ENCODE data around the gene ZNF454.

The ZNF454 gene

GRCh38 chr5:178988436-178989220, 47.6 kb downstream of the ZNF454 start:
- TF ChIP-seq, protein P1, sequence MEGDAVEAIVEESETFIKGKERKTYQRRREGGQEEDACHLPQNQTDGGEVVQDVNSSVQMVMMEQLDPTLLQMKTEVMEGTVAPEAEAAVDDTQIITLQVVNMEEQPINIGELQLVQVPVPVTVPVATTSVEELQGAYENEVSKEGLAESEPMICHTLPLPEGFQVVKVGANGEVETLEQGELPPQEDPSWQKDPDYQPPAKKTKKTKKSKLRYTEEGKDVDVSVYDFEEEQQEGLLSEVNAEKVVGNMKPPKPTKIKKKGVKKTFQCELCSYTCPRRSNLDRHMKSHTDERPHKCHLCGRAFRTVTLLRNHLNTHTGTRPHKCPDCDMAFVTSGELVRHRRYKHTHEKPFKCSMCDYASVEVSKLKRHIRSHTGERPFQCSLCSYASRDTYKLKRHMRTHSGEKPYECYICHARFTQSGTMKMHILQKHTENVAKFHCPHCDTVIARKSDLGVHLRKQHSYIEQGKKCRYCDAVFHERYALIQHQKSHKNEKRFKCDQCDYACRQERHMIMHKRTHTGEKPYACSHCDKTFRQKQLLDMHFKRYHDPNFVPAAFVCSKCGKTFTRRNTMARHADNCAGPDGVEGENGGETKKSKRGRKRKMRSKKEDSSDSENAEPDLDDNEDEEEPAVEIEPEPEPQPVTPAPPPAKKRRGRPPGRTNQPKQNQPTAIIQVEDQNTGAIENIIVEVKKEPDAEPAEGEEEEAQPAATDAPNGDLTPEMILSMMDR (conservative IDR thresholded peaks at IDR 0.05) = no peak
- H3K27ac ChIP-seq = no peak overlapping the region

- TF ChIP-seq, protein P1 (conservative IDR thresholded peaks at IDR 0.05) = no peak
Measured at GRCh38 chr5:178989311-178989710, 48.3 kb downstream of the ZNF454 start.

DNA sequence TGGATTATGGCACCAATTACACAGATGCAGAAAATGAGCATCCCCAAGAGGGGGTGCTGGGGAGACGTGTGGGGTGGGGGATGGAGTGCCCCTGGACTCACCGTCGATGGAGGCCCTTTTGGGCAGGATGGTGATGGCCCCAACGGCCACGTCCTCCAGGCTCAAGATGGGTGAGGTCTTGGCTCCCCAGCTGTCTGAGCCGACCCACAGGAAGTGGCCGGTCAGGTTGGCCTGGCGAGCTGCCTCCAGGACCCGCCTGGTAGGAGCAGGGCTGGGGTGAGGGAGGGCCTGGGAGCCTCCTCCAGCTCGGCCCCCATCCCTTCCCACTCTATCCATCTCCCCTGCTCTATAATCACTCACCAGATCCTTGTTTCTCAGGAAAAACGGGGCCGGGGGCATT, 49.5 kb downstream of the ZNF454 start:
- no peak overlapping the region for H3K27ac ChIP-seq

More at GRCh38 chr5:178989311-178989710, 48.3 kb downstream of the ZNF454 start:
- H3K27ac ChIP-seq = no peak overlapping the region

GRCh38 chr5:178991190-178992145, 50.5 kb downstream of the ZNF454 start:
- TF ChIP-seq, protein P1 (conservative IDR thresholded peaks at IDR 0.05) = no peak
- H3K27ac ChIP-seq = no peak overlapping the region

More for the DNA sequence above, 49.5 kb downstream of the ZNF454 start:
- TF ChIP-seq, protein P1 (conservative IDR thresholded peaks at IDR 0.05) = no peak

- no peak overlapping the region for H3K27ac ChIP-seq
- TF ChIP-seq, protein P1 (conservative IDR thresholded peaks at IDR 0.05) = no peak
Measured at GRCh38 chr5:178992291-178992895, 51.4 kb downstream of the ZNF454 start.

- TF ChIP-seq, protein P1 (conservative IDR thresholded peaks at IDR 0.05) = no peak
- H3K27ac ChIP-seq = no peak overlapping the region
Measured at GRCh38 chr5:178993236-178993765, 52.3 kb downstream of the ZNF454 start.
